AG04450 (cell line): ENCODE data around the gene CEP164. TPM values are rescaled to one million over a fixed set of nuclear protein-coding genes. Genes with fewer than 3 reads are reported as not detected.

Experiments used
- CTCF ChIA-PET: fragments of 300-600, 350-600 bp; formaldehyde crosslinking; extraction: SDS; loops from one replicate; lab custom pipeline; 2022; ENCODE audit warnings: antibody characterized with exemption, inconsistent platforms; lab: Charles Lee
- POLR2A ChIA-PET: fragments of 350-600 bp; formaldehyde crosslinking; extraction: SDS; loops from one replicate; lab custom pipeline; 2021; ENCODE audit warnings: antibody characterized with exemption, inconsistent platforms; lab: Yijun Ruan, JAX
- DNase-seq: peaks from one replicate; pipeline ENCODE4 v3.0.0-alpha.2; 2011; ENCODE audit warnings: low read depth, low spot score
- H3K27ac ChIP-seq: one replicate; pipeline ENCODE4 v1.5.1; 2012; ENCODE audit warnings: low read depth, low read length, control low read depth
- H3K27me3 ChIP-seq: one replicate; pipeline ENCODE4 v1.6.0; 2012; ENCODE audit warnings: low read length; ENCODE audit not compliant: control insufficient read depth, insufficient read depth
- H3K4me3 ChIP-seq: 2 replicates; pipeline ENCODE4 v1.5.1; 2011; ENCODE audit warnings: mild to moderate bottlenecking, low read depth, low read length, control low read depth
- H3K9me3 ChIP-seq: 2 replicates; pipeline ENCODE4 v1.5.1; 2012; ENCODE audit warnings: low read length; ENCODE audit not compliant: control insufficient read depth, insufficient read depth
- CTCF ChIP-seq: IDR thresholded peaks from 2 replicates; pipeline ENCODE4 v1.5.1; 2011; ENCODE audit warnings: low read depth, low read length, control low read depth, inconsistent platforms
- polyA plus RNA-seq: library from polyadenylated mRNA; depleted of rRNA; stranded (reverse); fragments of >200 nt; gene quantifications from 2 replicates; pipeline ENCODE4 v1.2.3, GENCODE V29; 2011; rRNA removed

Gene CEP164
- polyA plus RNA-seq, 1 experiment, result 22.5 TPM

DNA sequence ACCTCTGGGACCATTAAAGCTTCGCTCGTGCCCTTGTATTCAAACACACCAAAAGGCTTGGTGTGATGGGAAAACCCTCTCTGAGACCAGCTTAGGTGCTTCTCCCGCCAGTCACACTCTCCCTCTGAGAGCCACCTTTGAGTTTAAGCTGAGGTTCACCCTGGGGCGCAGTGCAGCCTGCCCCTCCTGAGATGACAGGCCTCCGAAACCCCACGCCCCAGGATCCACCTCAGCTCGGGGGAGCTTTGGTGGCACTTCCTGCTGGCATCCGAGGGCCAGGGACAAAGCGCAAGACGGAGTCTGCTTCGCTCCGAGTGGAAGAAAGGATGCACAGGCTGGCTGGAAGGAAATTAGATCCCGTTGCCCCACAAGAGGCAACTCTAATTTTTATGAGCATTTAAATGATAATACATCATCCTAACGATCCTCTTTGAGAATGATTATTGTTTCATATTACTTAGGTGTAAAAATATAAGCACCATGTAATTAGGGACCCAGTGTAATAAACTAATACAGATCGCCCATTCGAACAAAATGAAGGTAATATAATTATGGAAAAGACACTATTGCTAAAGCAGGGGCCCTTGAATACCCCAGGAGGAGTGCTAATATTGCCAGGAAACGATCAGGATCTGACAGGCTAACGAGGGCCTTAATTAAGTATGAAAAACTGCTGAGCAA is 134.7 kb downstream of the CEP164 start:
- H3K27me3 ChIP-seq, result peaks cover 18% of the 10 kb centered on the region
- POLR2A ChIA-PET, result no interaction called here
- H3K9me3 ChIP-seq, result no peaks in the 10 kb centered on the region; the same call in 1 of the 2 replicates
- no peak overlapping the region for H3K27ac ChIP-seq
- CTCF ChIA-PET, result interaction anchor here (1.0 kb wide), 1 partner anchor 35 kb away, joined by 3 read pairs; no protein-coding TSS in a partner anchor
- no peak for TF ChIP-seq CTCF
- no peak for DNase-seq
- no peak overlapping the region for H3K4me3 ChIP-seq

- no peak for DNase-seq
- Histone ChIP-seq H3K27ac (no peak overlapping the region), H3K9me3 (no peaks in the 10 kb centered on the region; the same call in 1 of the 2 replicates), H3K4me3 (no peak overlapping the region), H3K27me3 (peaks cover 14% of the 10 kb centered on the region)
- ChIA-PET POLR2A (no interaction called here), CTCF (no interaction called here)
- no peak for TF ChIP-seq CTCF
Measured at GRCh38 chr11:117462864-117463247, 135.2 kb downstream of the CEP164 start.

Other genes with a start within 250 kb of the CEP164 start
- gene SIK3, start 229.4 kb upstream of the CEP164 start, polyA plus RNA-seq, result 9.0 and 12.6 TPM in 2 replicates
- gene PAFAH1B2, start 183.6 kb upstream of the CEP164 start, polyA plus RNA-seq, result 46.1 and 48.8 TPM in 2 replicates
- 32.5 and 45.0 TPM in 2 replicates for gene SIDT2, start 149.1 kb upstream of the CEP164 start, polyA plus RNA-seq
- gene TAGLN, start 128.5 kb upstream of the CEP164 start, polyA plus RNA-seq, result 3,100 and 3,444 TPM in 2 replicates
- gene PCSK7, start 95.8 kb upstream of the CEP164 start, polyA plus RNA-seq, result 23.5 and 26.9 TPM in 2 replicates
- 15.1 and 15.2 TPM in 2 replicates for gene RNF214, start 95.2 kb upstream of the CEP164 start, polyA plus RNA-seq
- gene BACE1-AS, start 36.5 kb upstream of the CEP164 start, polyA plus RNA-seq, result 5.4 and 6.3 TPM in 2 replicates
- 41.3 and 48.2 TPM in 2 replicates for gene BACE1, start 11.6 kb upstream of the CEP164 start, polyA plus RNA-seq